HL-60/S4 (cell line): ENCODE measurements around the gene DDX21.
"Not testable (repeated sequence)": the region's sequence is repeated elsewhere in the genome, so short reads cannot be mapped to it uniquely, and the experiment has no call there.

Experiments used
- in situ Hi-C: fragments of 300-500 bp; cut with MboI; formaldehyde crosslinking; loops from 2 replicates; pipeline ENCODE4 v1.14.3; 2022; ENCODE audit warnings: low sequenced_read_pairs

The DDX21 gene

GRCh38 chr10:68987611-68988010 lies 31.6 kb downstream of the DDX21 start:
- in situ Hi-C loops = no loop called here

DNA sequence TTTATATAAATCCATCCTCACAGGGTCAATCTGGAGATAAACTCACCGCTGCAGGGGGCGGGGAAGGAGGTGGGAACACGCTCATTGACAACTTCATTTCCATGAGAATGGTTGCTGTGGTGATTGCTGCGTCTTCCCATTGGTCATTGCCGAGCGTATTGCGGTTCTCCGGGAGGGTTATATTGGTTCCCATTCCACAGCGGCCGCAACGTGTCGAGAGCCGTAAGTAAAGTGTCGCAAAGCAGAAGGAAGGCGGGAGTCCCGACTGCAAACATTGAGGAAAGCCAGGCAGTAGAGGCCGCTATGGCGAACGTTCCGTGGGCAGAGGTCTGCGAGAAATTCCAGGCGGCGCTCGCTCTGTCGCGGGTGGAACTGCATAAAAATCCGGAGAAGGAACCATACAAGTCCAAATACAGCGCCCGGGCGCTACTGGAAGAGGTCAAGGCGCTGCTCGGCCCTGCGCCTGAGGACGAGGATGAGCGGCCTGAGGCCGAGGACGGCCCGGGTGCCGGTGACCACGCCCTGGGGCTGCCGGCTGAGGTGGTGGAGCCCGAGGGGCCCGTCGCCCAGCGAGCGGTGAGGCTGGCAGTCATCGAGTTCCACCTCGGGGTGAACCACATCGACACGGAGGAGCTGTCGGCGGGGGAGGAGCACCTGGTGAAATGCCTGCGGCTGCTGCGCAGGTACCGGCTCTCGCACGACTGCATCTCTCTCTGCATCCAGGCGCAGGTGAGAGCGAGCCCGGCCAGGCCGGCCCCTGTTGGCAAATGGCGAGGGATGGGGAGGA lies 32.8 kb downstream of the DDX21 start, which contains the start of gene KIFBP:
Gene KIFBP (plus strand): TSS at position 274 of the 787 bp plus-strand sequence. CDS start 30 bp downstream, at position 304.
- in situ Hi-C loops = no loop called here

DNA sequence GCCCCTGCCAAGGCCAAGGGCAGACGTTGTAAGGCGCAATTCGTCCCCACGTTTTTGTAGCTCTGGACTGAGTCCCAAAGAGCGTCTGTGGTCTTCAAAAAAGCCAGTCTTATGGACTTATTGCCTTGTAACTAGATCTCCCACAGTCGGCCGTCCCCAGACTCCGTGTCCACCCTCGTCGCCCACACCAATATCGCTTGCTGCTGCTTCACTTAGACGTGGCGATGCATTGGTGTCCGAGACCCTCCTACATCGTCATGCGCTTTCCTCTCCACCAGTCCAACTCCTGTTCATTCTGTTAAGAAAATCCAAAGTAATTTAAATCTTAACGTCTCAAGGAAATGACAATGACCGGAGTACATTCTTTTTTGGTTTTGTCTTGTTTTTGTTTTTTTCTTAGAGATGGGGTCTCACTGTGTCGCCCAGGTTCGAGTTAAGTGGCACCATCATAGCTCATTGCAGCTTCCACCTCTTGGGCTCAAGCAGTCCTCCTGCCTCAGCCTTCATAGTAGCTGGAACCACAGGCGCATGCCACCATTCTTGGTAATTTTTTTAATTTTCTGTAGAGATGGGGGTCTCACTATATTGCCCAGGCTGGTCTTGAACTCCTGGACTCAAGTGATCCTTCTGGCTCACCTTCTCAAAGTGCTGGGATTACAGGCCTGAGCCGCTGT lies 33.5 kb downstream of the DDX21 start:
- in situ Hi-C loops = no loop called here

GRCh38 chr10:68992636-68993440 lies 36.9 kb downstream of the DDX21 start:
- in situ Hi-C loops = loop anchor here (10.0 kb wide), 1 partner anchor 422 kb away; the partner anchor contains the start of gene TACR2

GRCh38 chr10:68997211-68997610 lies 41.2 kb downstream of the DDX21 start:
- in situ Hi-C loops = loop anchor here (10.0 kb wide), 1 partner anchor 418 kb away; the partner anchor contains the start of gene TACR2

GRCh38 chr10:69004821-69005220 lies 48.9 kb downstream of the DDX21 start:
- in situ Hi-C loops = loop anchor here (5.0 to 10.0 kb wide), 2 partner anchors 97 to 390 kb away; no protein-coding TSS in a partner anchor

GRCh38 chr10:69005704-69006485 lies 49.9 kb downstream of the DDX21 start:
- in situ Hi-C loops = loop anchor here (10.0 kb wide), 1 partner anchor 389 kb away; no protein-coding TSS in a partner anchor

- in situ Hi-C loops = loop anchor here (10.0 kb wide), 1 partner anchor 388 kb away; no protein-coding TSS in a partner anchor
Observed at GRCh38 chr10:69007260-69007659, 51.3 kb downstream of the DDX21 start.

DNA sequence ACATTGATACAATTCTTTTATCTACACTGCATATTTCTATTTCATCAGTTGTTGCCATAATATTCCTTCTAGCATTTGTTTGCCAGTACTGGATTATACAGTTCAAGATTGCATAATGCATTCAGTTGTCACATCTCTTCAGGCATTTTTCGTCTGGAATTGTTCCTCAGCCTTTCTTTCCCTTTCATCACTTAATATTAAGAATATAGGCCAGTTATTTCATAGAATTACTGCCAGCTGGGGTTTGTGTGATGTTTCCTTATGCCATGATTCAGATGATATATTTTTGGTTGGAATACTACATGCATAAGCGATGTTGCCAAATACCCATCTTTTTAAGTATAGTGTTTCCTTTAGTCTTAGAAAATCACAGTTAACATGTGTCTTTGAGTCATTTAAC lies 53.4 kb downstream of the DDX21 start:
- in situ Hi-C loops = loop anchor here (10.0 kb wide), 1 partner anchor 385 kb away; no protein-coding TSS in a partner anchor

GRCh38 chr10:69010151-69010640 lies 54.2 kb downstream of the DDX21 start:
- in situ Hi-C loops = no loop called here

DNA sequence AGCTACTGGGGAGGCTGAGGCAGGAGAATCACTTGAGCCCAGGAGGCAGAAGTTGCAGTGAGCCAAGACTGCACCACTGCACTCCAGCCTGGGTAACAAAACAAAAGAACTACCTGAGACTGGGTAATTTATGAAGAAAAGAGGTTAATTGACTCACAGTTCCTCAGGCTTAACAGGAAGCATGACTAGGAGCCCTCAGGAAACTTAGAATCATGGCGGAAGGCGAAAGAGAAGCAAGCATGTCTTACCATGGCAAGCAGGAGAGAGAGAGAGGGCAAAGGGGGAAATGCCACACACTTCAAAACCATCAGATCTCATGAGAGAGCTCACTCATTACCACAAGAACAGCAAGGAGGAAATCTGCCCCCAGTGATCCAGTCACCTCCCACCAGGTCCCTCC lies 56.8 kb downstream of the DDX21 start:
- in situ Hi-C loops = not testable (repeated sequence)

- in situ Hi-C loops = no loop called here
Observed at GRCh38 chr10:69014171-69014570, 58.2 kb downstream of the DDX21 start.

DNA sequence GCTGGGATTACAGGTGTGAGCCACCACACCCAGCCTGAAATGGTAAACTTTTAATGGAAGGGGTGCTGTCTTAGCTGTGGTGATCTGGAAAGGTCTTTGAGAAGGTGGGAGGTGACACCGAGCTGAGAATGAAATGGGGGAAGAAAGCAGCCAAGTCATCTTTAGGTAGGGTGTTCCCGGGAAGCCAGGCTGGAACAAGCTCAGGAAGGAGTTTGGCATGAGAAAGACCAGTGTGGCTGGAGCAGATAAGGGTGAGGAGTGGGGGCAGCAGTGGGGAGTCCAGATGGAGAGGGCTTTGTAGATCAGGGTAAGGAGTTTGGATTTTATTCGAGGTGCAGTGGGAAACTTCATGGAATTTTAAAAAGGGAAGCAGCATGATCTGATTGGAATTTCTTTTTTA lies 62.6 kb downstream of the DDX21 start:
- in situ Hi-C loops = no loop called here

- in situ Hi-C loops = no loop called here
Observed at GRCh38 chr10:69022611-69023010, 66.6 kb downstream of the DDX21 start.

DNA sequence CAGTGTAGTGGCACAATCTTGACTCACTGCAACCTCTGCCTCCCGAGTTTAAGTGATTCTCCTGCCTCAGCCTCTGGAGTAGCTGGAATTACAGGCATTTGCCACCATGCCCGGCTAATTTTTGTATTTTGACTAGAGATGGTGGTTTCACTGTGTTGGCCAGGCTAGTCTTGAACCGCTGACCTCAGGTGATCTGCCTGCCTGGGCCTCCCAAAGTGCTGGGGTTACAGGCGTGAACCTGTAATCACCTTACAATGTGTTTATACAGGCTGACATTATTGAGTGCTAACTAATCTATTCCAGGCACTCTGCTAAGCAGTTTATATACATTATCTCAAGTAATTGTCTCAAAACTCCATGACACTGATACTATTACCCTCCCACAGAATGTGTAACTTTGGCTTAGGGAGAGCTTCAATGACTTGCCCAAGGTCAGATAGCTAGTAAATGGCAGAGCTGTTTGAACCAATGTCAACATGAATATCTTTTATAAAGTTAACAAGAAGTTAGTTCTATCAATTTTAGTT lies 69.5 kb downstream of the DDX21 start:
- in situ Hi-C loops = no loop called here

DNA sequence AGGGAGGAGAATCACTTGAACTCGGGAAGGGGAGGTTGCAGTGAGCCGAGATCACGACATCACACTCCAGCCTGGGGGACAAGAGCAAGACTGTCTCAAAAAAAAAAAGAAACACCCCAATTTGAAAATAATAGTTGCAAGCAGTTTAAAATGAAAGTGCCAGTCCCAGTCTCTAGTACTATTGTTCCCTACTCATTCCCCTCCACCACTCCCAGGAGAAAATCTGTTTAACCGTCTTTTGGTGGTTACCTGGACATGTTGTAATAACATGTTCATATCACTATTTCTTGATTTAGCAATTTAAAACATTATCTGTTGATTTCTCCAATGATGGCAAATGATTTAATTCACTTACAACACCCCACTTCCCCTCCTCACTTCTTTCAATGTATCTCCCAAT lies 77.3 kb downstream of the DDX21 start:
- in situ Hi-C loops = no loop called here
